H1 (cell line): ENCODE data around the gene ARID3B. TPM values are rescaled to one million over a fixed set of nuclear protein-coding genes. Genes with fewer than 3 reads are reported as not detected.

Experiments used
- BACH1 ChIP-seq: IDR thresholded peaks from 2 replicates; pipeline ENCODE4 v1.6.1; 2012; ENCODE audit warnings: low read length, improper control_type of control experiment
- CBX5 ChIP-seq: fragments of 300-800, 300-1000 bp; sonication (generic); IDR thresholded peaks from 2 replicates; pipeline ENCODE4 v1.7.1; 2016; ENCODE audit warnings: antibody characterized with exemption, low read length, low read depth
- CEBPB ChIP-seq: IDR thresholded peaks from 2 replicates; pipeline ENCODE4 v1.6.1; 2012; ENCODE audit warnings: low read depth, low read length
- CREB1 ChIP-seq: IDR thresholded peaks from 2 replicates; pipeline ENCODE4 v1.6.1; 2012; ENCODE audit warnings: inconsistent platforms
- CTCF ChIP-seq, 3 experiments: IDR thresholded peaks; 1 replicate in 2 of 3; 2 replicates in 1 of 3; pipeline versions ENCODE4 v1.5.1 to v1.6.1; 2011; ENCODE audit warnings: low read length in 3 of 3, mild to moderate bottlenecking in 3 of 3, inconsistent platforms in 2 of 3, low read depth in 1 of 3, moderate library complexity in 1 of 3; ENCODE audit not compliant: insufficient read depth in 1 of 3; ENCODE audit errors: control extremely low read depth in 1 of 3
- EP300 ChIP-seq, 2 experiments: IDR thresholded peaks; 1 replicate in 1 of 2; 2 replicates in 1 of 2; pipeline ENCODE4 v1.6.1; 2011 to 2012; ENCODE audit warnings: low read depth in 2 of 2, low read length in 2 of 2, mild to moderate bottlenecking in 2 of 2, borderline replicate concordance in 1 of 2, inconsistent platforms in 1 of 2, moderate library complexity in 1 of 2
- EZH2 ChIP-seq: fragments of 200-600 bp; sonication (generic); IDR thresholded peaks from 2 replicates; pipeline ENCODE4 v1.7.1; 2012; ENCODE audit warnings: low read depth, mild to moderate bottlenecking, moderate library complexity, low read length, inconsistent platforms; ENCODE audit not compliant: severe bottlenecking
- HDAC6 ChIP-seq: IDR thresholded peaks from one replicate; pipeline ENCODE4 v1.7.1; 2012; ENCODE audit warnings: low read depth, mild to moderate bottlenecking, inconsistent platforms, low read length, moderate library complexity
- KDM4A ChIP-seq: IDR thresholded peaks from one replicate; pipeline ENCODE4 v1.7.1; 2012; ENCODE audit warnings: low read depth, mild to moderate bottlenecking, moderate library complexity, low read length, inconsistent platforms; ENCODE audit not compliant: severe bottlenecking
- KDM5A ChIP-seq: fragments of 200-600 bp; IDR thresholded peaks from 2 replicates; pipeline ENCODE4 v1.7.1; 2012; ENCODE audit warnings: mild to moderate bottlenecking, low read length, inconsistent platforms, mixed read lengths
- PHF8 ChIP-seq: fragments of 200-600 bp; sonication (generic); conservative IDR thresholded peaks from 2 replicates; pipeline ENCODE4 v1.7.1; 2012; ENCODE audit warnings: low read depth, mild to moderate bottlenecking, inconsistent platforms, low read length, moderate library complexity
- POLR2AphosphoS5 ChIP-seq: IDR thresholded peaks from 2 replicates; pipeline ENCODE4 v1.6.1; 2011; ENCODE audit warnings: low read depth, low read length
- POU5F1 ChIP-seq: IDR thresholded peaks from 2 replicates; pipeline ENCODE4 v1.6.1; 2011; ENCODE audit warnings: low read depth, mild to moderate bottlenecking, low read length, moderate library complexity
- RAD21 ChIP-seq, 2 experiments: IDR thresholded peaks in 1 of 2; conservative IDR thresholded peaks in 1 of 2; 2 replicates each; pipeline ENCODE4 v1.6.1; 2011; ENCODE audit warnings: low read depth in 2 of 2, low read length in 2 of 2, improper control_type of control experiment in 1 of 2, inconsistent platforms in 1 of 2, mild to moderate bottlenecking in 1 of 2, moderate library complexity in 1 of 2
- RNF2 ChIP-seq: fragments of 200-900, 300-1000 bp; sonication (generic); IDR thresholded peaks from 2 replicates; pipeline ENCODE4 v1.7.1; 2016; ENCODE audit warnings: borderline replicate concordance, low read depth, mild to moderate bottlenecking, antibody characterized with exemption, low read length; ENCODE audit not compliant: poor library complexity, severe bottlenecking; ENCODE audit errors: missing control alignments
- SAP30 ChIP-seq: fragments of 300-600 bp; sonication (generic); IDR thresholded peaks from 2 replicates; pipeline ENCODE4 v1.7.1; 2012; ENCODE audit warnings: low read length, moderate library complexity, mild to moderate bottlenecking, inconsistent platforms; ENCODE audit not compliant: insufficient read depth, insufficient replicate concordance
- SP2 ChIP-seq: IDR thresholded peaks from 2 replicates; pipeline ENCODE4 v1.6.1; 2012; ENCODE audit warnings: mild to moderate bottlenecking, low read length, inconsistent platforms
- SRF ChIP-seq: IDR thresholded peaks from 2 replicates; pipeline ENCODE4 v1.6.1; 2011; ENCODE audit warnings: mild to moderate bottlenecking, low read depth, low read length, moderate library complexity
- SUZ12 ChIP-seq: fragments of 200-600 bp; sonication (generic); IDR thresholded peaks from 2 replicates; pipeline ENCODE4 v1.6.1; 2012; ENCODE audit warnings: mild to moderate bottlenecking, inconsistent platforms, low read length, moderate library complexity, mixed read lengths
- TCF12 ChIP-seq: IDR thresholded peaks from 2 replicates; pipeline ENCODE4 v1.6.1; 2011; ENCODE audit warnings: low read depth, mild to moderate bottlenecking, low read length
- YY1 ChIP-seq: IDR thresholded peaks from 2 replicates; pipeline ENCODE4 v1.6.1; 2011; ENCODE audit warnings: low read depth, mild to moderate bottlenecking, low read length
- polyA plus RNA-seq, 7 experiments: library from polyadenylated mRNA; depleted of rRNA in 3 of 7; stranded (reverse) in 5 of 7; unstranded in 2 of 7; fragments of >200 nt in 5 of 7; fragments of 200-250 nt in 2 of 7; gene quantifications; 1 replicate in 5 of 7; 2 replicates in 1 of 7; 4 replicates in 1 of 7; pipeline versions ENCODE4 v1.2.1 to v1.2.3, GENCODE V29; 2011 to 2013; ENCODE audit warnings: missing spikeins in 2 of 7, mixed read lengths in 2 of 7
- total RNA-seq: library from RNA; stranded (reverse); fragmentation: NEBNext Ultra II Directional; extraction: Animal tissue kit (Norgen Biotek cat#: 25700); gene quantifications from 2 replicates; pipeline ENCODE4 v1.2.1, GENCODE V29; 2021

ARID3B gene
- total and polyA plus RNA-seq, 2 of the 8 experiments (the other 6 are each of a cell fraction or from before 2014, with no cell fraction given) = 81.0 to 115 TPM

DNA sequence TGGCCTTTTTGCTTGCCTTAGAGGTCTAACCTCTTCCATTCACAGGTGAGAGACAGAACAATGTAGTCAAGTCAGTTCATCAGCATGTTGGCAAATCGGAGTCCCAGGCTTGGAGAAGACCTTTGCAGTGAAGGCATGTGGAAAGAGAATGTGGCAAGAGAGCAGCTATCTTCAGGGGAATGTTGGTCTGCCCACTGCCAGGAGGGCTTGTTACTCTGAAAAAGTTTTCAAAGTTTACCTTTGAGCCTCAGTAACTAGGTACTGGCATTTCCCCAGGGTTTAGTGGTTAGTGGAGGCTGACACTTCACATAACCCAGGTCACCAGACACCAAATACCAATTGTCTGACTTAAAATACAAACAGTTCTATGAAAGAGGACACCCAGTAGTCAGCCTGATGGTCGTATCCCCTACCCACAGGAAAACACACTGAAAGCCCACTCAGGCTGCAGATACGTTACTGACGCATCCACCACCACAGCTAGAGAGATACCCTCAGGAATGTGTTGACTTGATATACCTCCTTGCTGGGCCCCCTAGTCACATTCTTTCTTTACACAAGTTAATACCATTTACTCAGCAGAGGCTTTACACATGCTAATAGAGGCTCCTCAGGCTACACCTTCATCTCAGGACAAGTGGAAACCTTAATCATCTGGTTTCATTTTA is 9.7 kb upstream of the ARID3B start (continued):
- TF ChIP-seq CTCF (IDR thresholded peaks at IDR 0.05; ENCODE audit: control extremely low read depth in 1 of 3, insufficient read depth in 1 of 3, low read depth in 1 of 3, low read length in 3 of 3) (no peak), EZH2 (no peak), KDM5A (no peak), POLR2AphosphoS5 (peak; percentile 89), SAP30 (no peak), RNF2 (no peak), SUZ12 (no peak), RAD21 (IDR thresholded peaks at IDR 0.05 in 1 of 2, conservative IDR thresholded peaks at IDR 0.05 in 1 of 2; ENCODE audit: low read depth in 2 of 2, low read length in 2 of 2) (no peak), HDAC6 (no peak), CEBPB (no peak), BACH1 (peak; percentile 52), CREB1 (peak; percentile 10; the same call in 1 of the 2 replicates), PHF8 (no peak), POU5F1 (0 out of 2 replicates have a peak, but pooled peaks have one; percentile 3), SRF (no peak), CBX5 (no peak), TCF12 (0 out of 2 replicates have a peak, but pooled peaks have one; percentile 37), SP2 (no peak), EP300 (IDR thresholded peaks at IDR 0.05; ENCODE audit: borderline replicate concordance in 1 of 2, low read depth in 2 of 2, low read length in 2 of 2) (peak in 1 of 2 experiments; percentile 83; a peak in 1 of 3 replicates), YY1 (no peak), KDM4A (no peak)
